Brain microvascular endothelial cell (primary cell): ENCODE results near the gene FBXL14.

Source experiments
- DNase-seq: peaks from one replicate; pipeline ENCODE4 v3.0.0-alpha.2; 2020
- H3K27ac ChIP-seq: fragments of 250-450 bp; sonication (Bioruptor Pico); 2 replicates; pipeline ENCODE4 v1.5.1; 2020; ENCODE audit warnings: mild to moderate bottlenecking, moderate library complexity
- H3K27me3 ChIP-seq: fragments of 250-450 bp; sonication (Bioruptor Pico); replicated peaks from 2 replicates; pipeline ENCODE4 v1.5.1; 2020; ENCODE audit warnings: mild to moderate bottlenecking
- H3K36me3 ChIP-seq: fragments of 250-450 bp; sonication (Bioruptor Pico); replicated peaks from 2 replicates; pipeline ENCODE4 v1.5.1; 2020; ENCODE audit warnings: mild to moderate bottlenecking
- H3K4me3 ChIP-seq: 2 replicates; pipeline ENCODE4 v1.5.1; 2011; ENCODE audit warnings: low read depth, mild to moderate bottlenecking, control low read depth, low read length, moderate library complexity
- in situ Hi-C: cut with HindIII; loops from 2 replicates; pipeline ENCODE4 v1.10.0; 2017; ENCODE audit warnings: low sequenced_read_pairs, low pct_ligation_motif_present
- TF ChIP-seq, protein P1 (sequence below): IDR thresholded peaks from 2 replicates; pipeline ENCODE4 v1.5.1; 2011; ENCODE audit warnings: low read depth, mild to moderate bottlenecking, moderate library complexity, low read length, control low read depth, inconsistent platforms; ENCODE audit errors: missing control alignments

The FBXL14 gene

DNA sequence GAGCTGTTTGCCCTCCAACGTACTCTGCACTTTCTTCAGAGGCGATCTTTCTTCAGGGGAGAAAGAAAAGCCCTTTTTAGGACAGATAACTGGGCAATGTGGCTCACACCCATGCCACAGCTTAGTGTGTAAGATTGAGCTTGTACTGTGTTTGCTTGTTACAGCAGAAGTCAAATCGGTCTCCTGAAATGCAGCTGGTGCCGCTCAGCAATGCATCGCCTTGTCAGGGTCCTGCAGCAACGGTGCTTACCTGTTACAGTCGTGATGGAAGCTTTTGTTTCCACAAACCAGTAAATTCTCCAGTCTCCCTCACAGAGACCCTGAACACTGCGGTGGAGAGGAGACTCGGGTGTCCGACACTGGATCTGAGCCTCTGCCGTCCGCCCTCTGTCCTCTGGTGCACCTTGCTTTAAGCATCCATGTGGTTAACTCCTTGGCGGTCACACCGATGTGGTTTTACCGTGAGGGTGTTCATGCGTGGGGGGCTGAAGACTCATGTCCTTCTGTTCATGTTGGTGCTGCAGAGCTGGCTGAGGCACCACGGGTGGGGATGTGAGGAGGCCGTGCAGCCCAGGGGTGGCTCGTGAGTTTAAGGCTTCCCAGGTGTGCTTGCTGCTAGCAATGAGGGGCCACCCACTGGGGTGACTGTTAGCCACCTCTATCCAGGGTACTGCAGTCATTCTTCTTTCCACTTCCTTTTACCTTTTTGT lies 47.3 kb downstream of the FBXL14 start:
- Histone ChIP-seq H3K27me3 (no peaks in the 10 kb centered on the region), H3K4me3 (no peak overlapping the region), H3K27ac (no peak overlapping the region), H3K36me3 (no peaks in the 10 kb centered on the region)
- in situ Hi-C loops: no loop called here
- TF ChIP-seq, protein P1, sequence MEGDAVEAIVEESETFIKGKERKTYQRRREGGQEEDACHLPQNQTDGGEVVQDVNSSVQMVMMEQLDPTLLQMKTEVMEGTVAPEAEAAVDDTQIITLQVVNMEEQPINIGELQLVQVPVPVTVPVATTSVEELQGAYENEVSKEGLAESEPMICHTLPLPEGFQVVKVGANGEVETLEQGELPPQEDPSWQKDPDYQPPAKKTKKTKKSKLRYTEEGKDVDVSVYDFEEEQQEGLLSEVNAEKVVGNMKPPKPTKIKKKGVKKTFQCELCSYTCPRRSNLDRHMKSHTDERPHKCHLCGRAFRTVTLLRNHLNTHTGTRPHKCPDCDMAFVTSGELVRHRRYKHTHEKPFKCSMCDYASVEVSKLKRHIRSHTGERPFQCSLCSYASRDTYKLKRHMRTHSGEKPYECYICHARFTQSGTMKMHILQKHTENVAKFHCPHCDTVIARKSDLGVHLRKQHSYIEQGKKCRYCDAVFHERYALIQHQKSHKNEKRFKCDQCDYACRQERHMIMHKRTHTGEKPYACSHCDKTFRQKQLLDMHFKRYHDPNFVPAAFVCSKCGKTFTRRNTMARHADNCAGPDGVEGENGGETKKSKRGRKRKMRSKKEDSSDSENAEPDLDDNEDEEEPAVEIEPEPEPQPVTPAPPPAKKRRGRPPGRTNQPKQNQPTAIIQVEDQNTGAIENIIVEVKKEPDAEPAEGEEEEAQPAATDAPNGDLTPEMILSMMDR: no peak
- no peak for DNase-seq

DNA sequence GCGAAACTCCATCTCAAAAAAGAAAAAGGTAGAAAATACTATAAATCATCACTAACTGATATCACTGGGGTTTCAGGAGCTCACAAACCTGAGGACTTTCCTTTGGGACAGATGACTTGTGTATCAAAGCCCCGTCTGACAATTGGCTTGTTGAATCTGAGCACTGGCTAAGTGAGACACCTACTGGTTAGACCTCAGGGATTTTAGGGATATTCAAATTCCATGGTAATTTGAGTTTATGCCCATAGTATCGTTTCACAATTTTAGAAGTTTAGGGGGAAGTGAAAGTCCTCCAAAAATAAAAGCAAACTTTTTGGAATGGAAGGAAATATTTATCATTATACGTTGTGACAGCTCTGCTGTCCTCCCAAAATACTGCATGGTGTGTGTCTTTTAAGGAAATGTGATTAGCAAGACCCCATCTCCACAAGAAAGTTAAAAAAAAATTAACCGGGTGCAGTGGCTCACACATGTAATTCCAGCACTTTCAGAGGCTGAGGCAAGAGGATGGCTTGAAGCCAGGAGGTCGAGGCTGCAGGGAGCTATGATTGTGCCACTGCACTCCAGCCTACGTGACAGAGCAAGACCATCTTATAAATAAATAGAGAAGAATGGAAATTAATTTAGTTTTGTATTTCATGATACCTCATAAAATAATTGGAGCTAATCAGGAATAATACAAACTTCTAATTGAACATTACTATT lies 49.2 kb downstream of the FBXL14 start:
- in situ Hi-C loops: no loop called here
- no peak for DNase-seq
- no peaks in the 10 kb centered on the region for H3K36me3 ChIP-seq
- no peak overlapping the region for H3K27ac ChIP-seq
- TF ChIP-seq, protein P1: peak; percentile 45
- no peaks in the 10 kb centered on the region for H3K27me3 ChIP-seq
- H3K4me3 ChIP-seq: no peak overlapping the region

DNA sequence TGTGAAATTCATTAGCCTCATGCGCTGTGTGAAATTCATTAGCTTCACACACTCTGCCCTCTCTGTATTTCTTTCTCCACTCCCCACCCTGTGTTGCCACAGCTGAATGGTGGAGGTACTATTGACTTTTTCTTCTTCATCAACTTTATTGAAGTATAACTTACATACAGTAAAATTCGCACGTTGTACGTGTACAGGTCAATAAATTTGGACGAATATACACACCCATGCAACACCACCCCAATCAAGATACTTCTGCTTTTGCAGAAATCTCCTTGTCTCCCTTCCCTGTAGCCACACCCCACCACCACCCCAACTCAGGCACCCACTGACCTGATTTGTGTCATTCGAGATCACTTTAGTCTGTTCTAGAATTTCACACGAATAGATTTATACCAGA lies 51.8 kb downstream of the FBXL14 start:
- no peak for DNase-seq
- Histone ChIP-seq H3K36me3 (no peaks in the 10 kb centered on the region), H3K4me3 (no peak overlapping the region), H3K27ac (no peak overlapping the region), H3K27me3 (no peaks in the 10 kb centered on the region)
- in situ Hi-C loops: no loop called here
- TF ChIP-seq, protein P1: no peak

DNA sequence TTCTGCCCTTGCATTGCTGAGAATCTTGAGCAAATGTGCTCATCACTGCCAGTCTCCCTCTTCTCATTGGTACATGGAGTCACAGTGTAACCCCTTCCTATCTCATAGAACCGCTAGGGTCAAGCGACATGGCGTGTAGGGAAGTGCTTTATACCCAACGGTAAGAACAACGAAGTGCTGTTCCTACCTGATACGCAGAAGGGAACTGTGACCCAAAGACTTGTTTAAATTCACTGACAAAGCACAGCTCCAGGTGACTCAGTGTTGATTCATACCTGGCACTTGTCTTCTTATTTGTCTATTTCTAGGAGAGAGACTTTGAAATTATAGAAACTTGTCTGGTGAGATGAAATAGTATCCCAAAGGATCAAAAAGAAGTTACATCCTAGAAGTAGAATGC lies 53.7 kb downstream of the FBXL14 start:
- no peak for DNase-seq
- no peak overlapping the region for H3K27ac ChIP-seq
- in situ Hi-C loops: no loop called here
- H3K27me3 ChIP-seq: no peaks in the 10 kb centered on the region
- TF ChIP-seq, protein P1: no peak
- no peaks in the 10 kb centered on the region for H3K36me3 ChIP-seq
- H3K4me3 ChIP-seq: no peak overlapping the region

DNA sequence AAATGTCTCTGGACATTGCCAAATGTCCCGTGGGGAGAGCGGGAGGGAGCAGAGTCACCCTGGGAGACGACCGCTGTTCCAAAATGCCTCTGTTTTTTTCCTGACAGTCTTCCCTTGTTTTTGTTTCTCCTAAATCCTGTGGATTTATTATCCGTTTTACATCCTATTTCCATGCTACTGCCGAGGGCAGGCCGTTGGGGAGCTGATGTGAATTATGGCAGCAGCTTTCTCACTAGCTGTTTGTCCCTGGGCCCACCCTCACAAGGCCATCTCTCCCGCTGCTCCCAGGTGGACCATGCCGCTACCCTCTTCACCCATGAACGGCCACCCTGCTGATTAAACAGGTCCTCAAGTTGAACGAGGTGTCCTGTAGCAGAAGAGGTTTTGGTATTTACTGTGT lies 55.2 kb downstream of the FBXL14 start:
- H3K36me3 ChIP-seq: no peaks in the 10 kb centered on the region
- no peaks in the 10 kb centered on the region for H3K27me3 ChIP-seq
- TF ChIP-seq, protein P1: no peak
- DNase-seq: no peak
- H3K4me3 ChIP-seq: no peak overlapping the region
- in situ Hi-C loops: no loop called here
- H3K27ac ChIP-seq: no peak overlapping the region

DNA sequence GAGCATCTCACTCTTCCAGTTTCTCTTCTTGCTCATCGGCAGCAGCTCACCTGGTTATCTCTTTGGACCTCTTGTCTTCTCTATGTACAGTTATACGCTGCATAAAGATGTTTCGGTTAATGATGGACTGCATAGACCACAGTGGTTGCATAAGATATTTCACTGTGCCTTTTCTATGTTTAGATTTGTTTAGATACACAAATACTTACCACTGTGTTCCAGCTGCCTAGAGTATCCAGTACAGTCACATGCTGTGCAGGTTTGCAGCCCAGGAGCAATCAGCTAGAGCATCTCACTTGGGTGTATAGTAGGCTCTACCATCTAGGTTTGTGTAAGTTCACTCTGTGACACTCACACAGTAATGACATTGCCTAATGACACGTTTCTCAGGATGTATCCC lies 57.6 kb downstream of the FBXL14 start:
- no peaks in the 10 kb centered on the region for H3K27me3 ChIP-seq
- TF ChIP-seq, protein P1: no peak
- in situ Hi-C loops: no loop called here
- no peak for DNase-seq
- no peak overlapping the region for H3K27ac ChIP-seq
- no peak overlapping the region for H3K4me3 ChIP-seq
- no peaks in the 10 kb centered on the region for H3K36me3 ChIP-seq
